Tongue (tissue), 2 donors: Measurements from ENCODE around the gene RPL18. TPM values are rescaled to one million over a fixed set of nuclear protein-coding genes. Genes with fewer than 3 reads are reported as not detected.
"Not testable (repeated sequence)": the region's sequence is repeated elsewhere in the genome, so short reads cannot be mapped to it uniquely, and the experiment has no call there.

ENCODE experiments used
- DNase-seq: peaks from one replicate; pipeline ENCODE4 v3.0.0-alpha.2; 2015
- total RNA-seq: library from RNA; depleted of rRNA; stranded (reverse); fragments of >200 nt; gene quantifications from one replicate; pipeline ENCODE4 v1.2.3, GENCODE V29; 2014

RPL18 gene
- total RNA-seq, 1 donor from 2014 or later = 1,428 TPM

DNA sequence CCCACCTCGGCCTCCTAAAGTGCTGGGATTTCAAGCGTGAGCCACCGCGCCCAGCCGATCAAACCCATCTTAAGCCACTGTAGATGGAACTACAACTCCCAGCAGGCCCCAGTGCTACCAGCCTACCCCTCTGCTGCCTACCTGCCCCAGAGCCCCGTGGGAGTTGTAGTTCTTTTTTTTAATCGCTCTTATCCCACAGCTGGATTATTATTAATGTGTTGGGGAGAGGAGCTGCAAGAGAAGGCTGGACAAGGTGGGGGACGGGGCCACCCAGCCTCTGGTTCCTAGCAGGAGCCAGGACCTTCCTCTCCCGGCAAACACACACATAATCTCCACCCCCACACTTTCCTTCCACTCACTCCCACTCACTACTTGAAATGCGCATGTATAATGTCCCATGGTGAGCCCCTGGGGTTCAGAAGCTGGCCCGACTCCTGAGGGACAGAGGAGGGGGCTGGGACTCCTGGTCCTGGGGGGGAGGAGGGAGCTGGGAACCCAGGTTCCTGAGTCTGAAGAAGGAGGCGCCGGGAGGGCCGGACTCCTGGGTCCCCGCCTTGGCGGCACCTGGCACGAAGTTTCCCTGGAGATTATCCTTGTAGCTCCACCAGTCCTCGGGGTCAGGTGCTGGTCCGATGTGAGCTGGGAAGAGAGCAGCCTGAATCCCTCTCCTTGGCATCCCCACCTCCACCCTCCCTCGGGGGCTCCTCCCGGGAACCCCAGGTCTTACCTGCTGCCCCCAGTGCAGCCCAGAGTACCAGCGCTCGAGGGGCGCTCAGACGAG, 26.1 kb upstream of the RPL18 start:
- peak; percentile 90 for DNase-seq

DNA sequence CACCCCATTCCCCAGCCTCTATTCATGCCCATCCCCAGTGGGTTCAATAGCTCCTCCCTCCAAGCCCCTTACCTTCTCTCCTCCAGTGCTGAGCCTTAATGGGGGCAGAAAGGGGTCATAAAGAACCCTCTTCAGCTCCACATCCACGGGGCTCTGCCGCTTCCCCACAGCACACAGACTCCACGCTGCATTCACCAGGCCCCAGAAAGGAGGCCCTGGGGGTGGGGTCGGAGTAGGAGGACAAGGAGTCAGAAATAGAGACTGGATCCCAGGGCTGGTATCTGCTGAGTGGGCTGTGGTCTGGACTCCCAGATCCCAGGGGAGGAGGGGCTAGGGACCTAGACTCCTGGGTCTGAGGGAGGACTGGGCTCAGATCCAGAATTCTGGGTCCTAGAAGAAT, 25.4 kb upstream of the RPL18 start:
- no peak for DNase-seq

DNA sequence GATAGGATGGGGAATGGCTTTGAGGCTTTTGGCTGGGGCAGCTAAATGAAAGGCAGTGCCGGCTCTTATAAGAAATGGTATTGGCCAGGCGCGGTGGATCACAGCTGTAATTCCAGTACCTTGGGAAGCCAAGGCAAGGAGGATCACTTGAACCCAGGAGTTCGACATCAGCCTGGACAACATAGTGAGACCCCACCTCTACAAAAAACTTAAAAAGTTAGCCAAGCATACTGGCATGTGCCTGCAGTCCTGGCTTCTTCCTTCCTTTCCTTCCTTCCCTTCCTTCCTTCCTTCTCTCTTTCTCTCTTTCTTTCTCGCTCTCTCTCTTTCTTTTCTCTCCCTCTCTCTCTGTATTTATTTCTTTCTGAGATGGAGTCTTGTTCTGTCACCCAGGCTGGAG, 23.9 kb upstream of the RPL18 start:
- DNase-seq = no peak

DNA sequence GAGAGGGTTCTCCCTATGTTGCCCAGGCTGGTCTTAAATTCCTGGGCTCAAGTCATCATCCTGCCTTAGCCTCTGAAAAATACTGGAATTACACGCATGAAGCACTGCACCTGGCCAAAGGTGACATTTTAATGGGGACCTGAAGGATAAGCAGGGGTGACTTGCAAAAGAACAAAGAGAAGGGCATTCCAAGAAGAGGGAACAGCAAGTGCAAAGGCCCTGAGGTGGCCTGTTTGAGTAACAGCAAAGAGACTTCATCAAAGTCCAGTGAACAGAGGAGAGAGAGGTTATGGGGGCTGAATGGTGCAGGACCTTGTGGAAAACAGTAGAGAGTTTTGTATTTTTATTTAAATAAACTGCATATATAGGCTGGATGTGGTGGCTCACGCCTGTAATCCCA, 22.9 kb upstream of the RPL18 start:
- no peak for DNase-seq

DNA sequence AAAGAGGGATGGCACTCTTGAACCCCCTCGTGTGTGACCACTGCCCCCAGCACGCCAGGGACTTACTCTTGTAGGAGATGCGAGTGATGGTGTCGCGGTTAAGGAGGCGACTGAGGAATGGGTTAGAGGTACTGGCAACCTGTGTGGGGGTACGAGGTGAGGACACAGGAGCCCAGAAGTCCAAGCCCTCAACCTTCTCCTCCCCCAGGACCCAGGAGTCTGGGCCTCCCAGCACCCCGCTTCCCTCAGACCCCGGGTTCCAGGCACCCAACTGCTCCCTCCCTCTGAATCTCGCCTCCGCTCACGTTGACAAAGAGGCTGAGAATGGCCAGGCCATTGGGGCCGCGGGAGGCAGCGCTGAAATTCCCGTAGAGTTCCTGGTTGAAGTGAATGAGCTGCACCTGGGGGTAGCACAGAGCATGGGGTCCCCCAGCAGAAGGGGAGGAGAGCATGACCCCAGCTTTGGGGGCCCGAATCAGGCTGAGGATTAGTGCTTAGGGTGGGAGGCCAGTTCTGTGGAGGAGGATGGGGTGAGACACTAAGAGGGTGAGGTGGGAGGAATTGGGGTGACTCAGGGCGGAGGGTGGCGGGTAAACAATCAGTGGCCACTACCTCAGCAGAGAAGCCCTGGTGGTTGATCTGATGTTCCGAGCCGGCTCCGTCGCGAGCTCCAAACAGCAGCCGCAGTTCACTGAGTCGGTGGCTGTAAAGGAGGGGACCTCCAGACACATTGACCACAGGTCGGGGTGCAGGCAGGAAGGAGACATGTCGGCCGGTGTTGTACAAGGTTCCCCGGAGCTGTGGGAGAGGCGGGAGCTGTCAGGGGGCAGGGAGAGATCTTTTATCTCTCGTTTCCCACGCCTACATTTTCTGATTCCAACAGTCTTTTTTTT, 20.8 kb upstream of the RPL18 start:
- no peak for DNase-seq

DNA sequence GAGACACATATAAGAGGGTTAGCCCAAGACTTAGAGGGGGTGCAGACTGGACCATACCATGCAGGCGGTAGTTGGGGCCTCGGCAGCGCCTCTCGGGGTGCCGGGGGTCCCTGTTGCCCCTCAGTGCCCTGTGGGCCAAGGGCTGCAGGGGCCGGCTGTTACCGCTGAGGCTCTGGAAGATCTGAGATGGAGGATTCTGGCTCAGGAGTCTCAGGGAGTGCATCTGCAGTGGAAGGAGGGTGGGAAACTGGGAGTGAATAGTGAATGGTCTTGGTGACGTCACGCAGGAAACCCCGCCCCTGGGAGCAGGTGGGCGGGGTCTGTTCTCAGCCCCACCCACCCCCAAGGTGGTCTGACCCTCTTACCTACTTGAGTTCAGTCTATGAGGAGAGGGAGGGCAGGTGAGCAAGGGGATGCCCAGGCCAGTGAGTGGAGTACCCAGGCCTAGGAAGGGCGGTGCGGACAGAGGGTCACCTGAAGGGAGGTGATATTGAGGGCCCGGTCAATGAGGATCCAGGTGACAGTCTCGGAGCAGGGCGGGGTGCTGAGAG, 19.9 kb upstream of the RPL18 start:
- no peak for DNase-seq

DNA sequence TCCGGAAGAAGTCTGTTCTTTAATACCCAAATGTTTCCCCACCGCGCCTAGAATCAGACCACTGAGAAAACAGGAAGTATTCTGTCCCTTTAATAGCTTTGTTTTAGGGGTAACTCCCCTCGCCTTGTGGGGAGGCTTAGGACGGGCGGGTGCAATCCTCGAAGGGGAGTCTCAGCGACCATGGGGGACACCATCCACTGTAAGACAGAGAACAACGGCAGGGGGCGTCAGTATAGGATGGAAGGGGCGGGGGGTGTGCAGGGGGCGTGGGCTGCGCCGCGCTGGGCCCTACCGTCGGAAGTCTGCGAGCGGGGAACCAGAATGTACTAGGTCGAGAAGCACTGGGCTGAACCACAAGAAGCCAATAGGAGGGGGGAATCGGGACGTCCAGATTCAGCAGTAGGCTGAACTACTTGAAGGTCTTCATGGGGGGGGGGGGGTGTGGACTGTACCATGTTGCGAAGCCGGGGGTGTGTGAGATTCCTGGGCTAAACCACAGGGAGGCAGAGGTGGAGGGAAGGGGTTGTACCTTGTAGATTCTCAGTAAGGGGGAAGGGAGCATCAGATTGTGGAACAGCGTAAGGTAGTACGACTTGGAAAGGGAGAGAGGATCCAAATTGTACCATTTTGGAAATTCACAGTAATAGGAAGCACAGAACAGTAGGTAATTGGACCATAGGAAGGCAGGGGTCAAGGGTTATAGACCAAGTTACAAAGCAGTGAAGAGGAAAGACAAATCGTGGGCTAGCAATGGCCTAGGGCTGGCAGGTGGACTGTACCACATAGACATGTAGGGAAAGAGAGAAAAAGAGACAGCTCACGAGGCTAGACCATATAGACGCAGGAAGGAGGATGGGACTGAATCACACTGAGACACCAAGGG, 19.2 kb upstream of the RPL18 start:
- peak; percentile 96 for DNase-seq

DNA sequence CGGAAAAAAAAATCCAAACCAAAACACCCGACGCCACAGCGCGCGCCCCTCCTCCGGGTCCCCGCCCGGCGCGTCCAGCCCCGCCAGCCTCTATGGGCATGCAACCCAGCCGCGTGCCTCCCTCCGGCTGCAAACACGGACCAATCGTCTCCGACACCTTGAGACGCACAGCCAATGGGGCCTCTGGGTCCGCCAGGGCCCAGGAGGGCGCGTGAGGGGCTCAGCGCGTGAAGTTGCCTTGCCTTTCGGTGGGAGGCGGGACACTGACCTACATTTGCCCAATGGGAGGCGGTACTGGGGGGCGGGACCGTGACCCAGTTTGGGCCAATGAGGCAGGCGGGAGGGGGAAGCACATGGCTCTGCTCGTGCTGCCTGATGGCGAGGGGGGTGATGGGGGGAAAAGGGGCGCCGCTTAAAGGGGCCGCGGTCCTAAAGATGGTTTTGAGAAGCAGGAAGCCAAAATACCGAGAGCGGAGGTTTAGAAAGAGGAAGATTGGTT, 18.5 kb upstream of the RPL18 start:
- peak; percentile 99 for DNase-seq

DNA sequence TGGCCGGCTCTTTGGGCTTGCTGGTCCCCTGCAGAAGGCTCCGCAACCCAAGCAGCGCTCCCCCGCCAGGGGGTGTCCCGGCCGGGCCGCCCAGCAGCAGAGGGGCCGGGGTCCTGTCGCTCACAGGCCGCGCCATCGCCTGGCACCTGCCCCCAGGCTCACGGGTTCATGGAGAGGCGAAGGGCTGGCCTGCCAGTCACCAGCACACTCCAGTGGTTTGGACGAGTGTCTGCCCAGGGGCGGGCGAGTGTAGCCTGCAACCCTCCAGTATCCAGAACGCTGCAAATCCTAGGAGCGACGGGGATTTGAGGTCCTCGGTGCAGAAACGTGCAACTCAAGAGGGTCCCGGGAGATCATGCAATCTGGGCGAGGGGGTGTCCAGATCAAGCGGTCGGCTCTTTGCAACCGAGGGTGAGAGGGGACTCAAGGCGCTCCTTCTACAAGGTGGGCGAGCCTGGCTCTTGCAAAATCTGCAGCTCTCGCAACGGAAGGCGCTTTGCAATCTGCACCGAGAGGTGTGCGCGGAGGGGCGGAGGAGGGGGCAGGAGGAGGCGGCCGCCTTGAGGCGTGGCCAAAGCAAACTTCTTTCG, 18.0 kb upstream of the RPL18 start, which contains the start of gene DBP:
Gene DBP, minus strand, starts transcription at position 521 of the 590 bp plus-strand sequence. Its CDS starts 385 bp downstream, at position 136.
- no peak for DNase-seq

DNA sequence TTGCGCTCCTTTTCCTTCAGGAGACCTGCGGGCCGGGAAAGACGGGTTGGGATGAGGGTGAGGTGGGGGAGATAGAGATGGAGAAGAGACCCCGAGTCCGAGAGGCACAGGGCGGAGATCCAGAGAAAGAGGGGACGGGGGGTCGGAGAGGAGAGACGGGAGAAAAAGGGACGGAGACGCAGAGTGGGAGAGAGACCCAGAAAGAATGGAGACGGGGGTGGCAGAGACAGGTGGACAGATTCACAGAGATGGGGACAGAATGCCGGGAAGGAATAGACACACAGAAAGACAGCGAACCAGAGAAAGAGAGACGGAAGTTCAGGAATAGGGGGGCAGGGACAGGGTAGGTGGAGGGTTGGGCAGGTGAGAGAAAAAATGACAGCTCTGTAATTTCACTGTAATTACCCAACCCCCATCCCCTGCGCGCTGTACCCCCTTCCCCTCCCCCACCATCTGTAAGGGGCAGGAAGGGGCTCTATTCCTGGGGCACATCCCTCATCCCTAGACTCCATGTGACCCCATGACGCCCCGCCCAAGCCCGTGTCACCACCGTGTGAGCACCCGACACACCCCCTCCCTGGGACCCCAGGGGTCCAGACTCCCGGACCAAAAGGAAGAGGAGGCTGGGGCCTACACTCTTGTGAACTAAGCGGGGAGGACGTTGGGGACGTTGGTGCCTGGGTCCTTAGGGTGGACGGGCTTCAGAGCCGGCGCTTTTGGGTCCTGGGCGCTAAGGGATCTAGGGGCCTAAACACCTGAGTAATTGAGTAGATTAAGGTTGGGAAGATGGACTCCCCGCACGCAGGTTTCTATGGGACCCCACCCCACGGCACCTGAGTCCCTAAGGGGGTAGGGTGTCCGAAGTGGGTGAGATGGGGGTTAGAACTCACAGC, 17.2 kb upstream of the RPL18 start:
- DNase-seq = peak; percentile 18

DNA sequence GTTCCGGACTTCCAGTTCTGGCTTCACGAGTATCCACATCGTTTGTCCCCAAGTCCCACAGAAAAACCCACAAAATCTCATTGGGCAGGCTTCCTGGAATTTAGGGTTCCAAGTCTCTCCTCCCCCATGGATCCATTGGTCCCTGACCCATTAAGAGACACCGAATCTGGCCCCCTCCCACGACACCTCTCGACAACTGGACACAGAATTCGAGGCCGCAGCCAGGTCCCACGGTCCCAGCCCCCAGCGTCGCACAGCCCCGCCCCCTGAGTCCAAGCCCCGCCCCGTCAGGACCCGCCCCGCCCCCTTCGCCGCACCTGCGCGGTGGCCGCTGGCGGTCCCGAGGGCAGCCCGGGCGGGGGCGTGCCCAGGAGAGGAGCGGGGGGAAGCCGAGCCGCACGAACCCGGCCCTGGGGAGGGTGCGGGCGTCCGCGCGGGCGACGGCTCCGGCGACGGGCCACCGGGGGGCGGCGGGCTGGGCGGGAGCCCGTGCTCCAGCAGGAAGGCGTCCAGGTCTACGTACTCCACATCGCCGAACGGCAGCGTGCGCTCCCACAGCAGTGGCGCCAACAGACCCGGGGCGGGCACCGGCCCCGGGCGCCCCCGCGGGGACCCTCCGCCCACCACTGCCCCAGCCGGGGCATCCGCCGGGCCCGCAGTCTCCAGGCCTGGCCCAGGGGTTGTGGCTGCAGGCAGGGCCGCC, 16.4 kb upstream of the RPL18 start:
- peak; percentile 69 for DNase-seq

DNA sequence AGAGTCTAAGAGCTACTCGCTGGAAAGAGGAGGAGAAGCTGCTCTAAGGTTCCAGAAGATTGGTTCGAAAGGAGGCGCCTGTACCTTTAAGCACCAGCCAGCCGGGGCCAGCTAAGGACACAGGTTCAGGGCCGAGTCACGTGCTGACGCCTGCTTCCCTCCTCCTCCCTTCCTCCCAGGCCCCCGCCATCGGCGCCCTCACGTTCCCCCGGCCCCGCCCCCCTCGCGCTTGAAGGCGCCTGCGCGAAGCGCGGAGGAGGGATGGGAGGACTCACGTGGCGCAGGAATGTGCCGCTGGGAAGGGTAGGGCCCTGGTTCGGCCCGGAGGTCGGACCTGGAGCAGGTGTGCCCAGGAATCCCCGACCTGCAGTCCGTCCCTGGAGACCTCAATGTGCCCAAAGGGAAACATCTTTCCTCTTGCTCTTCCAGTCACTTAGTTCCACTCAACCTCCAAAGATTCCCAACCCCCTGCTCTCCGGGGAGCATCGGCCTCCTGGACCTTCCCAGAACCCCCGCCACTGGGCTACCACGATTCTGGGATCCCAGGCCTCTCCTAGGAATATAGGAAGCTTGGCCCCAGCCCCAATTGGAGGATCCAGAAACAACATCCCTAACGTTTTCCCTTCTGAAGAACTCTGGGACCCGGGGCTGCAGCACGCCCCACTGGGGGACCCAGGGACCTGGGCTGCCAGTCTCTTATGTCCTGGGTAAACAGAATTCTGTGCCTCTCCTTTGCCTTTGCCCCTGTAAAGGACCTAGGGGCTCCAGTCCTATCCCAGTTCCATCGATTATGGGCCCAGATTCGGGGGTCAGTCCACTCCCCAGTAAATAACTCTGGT, 15.7 kb upstream of the RPL18 start:
- peak; percentile 97 for DNase-seq

DNA sequence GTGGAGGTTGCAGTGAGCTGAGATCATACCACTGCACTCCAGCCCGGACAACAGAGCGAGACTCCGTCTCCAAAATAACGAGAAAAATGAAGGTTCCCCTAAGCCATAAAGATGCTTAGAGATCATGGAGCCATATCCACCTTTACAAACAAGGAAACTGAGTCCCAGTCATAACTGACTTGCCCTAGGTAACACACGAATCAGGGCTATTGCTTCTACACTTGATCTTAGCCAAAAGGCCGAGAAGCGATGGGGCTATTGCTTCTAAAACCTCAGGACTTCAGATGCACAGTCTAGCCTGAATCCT, 15.0 kb upstream of the RPL18 start:
- DNase-seq = no peak

DNA sequence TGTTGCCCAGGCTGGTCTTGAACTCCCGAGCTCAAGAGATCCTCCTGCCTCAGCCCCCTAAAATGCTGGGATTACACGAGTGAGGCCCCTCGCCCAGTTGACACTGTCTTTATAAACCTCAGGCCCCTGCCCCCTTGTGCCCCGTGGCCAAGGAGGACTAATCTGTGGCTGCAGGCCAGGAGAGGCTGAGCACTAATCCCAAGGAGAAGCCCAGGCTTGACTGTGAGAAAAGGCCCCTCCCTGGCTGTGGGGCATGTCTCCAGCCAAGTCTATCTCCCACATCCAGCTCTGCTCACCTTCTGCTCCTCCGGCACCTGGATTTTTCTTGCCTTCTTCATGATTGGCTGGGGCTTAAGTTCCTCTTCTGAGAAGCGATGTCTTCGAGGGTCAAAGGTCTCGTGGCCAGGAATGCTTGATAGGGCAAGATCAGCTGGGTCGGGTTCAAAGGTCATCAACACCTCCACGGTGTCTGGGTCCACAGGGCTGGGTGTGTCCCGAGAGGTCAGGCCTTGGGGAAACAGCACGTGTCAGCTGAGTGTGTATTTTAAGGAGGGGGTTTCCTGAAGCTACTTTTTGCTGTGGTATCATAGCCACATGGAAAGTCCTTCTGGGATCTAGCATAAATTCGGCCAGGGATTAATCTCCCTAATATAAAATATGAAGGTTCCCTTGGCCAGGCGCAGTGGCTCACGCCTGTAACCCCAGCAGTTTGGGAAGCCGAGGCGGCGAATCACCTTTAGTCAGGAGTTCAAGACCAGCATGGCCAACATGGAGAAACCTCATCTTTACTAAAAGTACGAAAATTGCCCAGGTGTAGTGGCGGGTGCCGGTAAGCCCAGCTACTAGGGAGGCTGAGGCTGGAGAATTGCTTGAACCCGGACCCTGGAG, 14.4 kb upstream of the RPL18 start:
- peak; percentile 22 for DNase-seq

DNA sequence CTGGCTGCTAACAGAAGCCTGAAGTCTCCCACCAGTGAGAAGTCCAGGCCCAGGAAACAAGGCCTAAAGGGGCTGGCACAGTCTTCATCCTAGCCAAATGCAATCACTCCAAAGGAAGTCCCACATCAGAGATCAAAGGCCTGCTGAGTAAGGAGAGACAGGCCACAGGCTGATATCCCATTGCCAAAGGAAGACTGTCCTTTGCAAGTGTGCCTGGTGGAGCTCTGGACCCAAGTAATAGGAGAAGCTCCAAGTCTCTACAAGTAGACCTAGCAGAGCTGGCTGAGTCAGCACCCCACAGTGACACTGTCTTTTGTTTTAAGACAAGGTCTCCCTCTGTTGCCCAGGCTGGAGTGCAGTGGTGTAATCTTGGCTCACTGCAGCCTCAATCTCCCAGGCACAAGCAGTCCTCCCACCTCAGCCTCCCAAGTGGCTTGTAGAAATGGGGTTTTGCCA, 13.7 kb upstream of the RPL18 start:
- no peak for DNase-seq

DNA sequence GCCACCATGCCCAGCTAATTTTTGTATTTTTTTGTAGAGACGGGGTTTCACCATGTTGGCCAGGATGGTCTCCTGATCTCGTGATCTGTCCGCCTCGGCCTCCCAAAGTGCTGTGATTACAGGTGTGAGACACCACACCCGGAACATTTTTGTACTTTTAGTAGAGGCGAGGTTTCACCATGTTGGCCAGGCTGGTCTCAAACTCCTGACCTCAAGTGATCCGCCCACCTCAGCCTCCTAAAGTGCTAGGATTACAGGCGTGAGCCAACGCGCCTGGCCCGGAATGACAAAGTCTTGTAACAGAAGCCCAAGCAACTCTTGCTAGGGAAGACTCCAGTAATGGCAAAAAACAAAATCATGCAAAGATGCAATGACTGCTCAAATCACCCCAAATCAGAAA, 13.3 kb upstream of the RPL18 start:
- not testable (repeated sequence) for DNase-seq

DNA sequence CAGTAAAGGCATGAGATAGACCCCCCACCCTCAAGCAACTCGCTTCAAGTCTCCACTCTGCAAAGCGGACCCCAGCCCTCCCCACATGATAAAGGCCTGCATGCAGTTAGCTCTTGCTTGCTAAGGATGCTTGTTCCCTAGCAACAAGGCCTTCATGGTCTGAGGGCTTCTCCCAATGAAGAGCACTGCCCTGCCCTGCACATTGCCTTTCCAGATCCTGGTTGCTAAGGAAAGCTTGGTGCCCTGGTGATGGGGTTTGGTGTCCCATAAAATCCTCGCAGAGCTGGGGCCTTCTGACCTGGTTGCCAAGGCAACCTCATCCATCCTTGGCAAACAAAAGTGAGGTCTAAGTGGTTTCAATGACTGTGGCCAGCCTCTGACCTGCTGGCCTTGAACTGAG, 12.2 kb upstream of the RPL18 start:
- DNase-seq = no peak
